GM12874 (cell line): ENCODE data around the gene CPLX3.

Experiments used
- TF ChIP-seq, protein P1 (sequence below): IDR thresholded peaks from 2 replicates; pipeline ENCODE4 v1.5.1; 2011; ENCODE audit warnings: low read depth, mild to moderate bottlenecking, control low read depth, low read length, moderate library complexity; ENCODE audit not compliant: insufficient read depth

The CPLX3 gene

DNA sequence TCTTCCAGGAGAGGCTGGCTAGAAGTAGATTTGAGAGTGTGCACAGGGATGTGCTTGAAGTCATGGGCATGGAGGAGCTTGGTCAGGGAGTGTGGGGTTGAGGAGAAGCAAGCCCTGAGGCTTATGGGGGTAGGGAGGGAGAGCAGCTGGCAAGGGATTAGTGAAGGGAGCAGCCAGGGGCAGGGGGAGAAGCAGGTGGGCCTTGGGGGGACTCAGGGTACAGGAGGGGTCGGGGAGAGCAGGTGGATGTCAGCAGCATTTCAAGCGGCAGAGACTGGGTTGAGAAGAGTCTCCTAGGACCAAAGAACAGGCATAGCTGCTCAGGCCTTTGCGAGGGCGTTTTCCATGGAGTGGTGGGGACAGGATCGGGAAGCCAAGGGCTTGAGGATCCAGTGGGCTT lies 17.2 kb upstream of the CPLX3 start:
- TF ChIP-seq, protein P1, sequence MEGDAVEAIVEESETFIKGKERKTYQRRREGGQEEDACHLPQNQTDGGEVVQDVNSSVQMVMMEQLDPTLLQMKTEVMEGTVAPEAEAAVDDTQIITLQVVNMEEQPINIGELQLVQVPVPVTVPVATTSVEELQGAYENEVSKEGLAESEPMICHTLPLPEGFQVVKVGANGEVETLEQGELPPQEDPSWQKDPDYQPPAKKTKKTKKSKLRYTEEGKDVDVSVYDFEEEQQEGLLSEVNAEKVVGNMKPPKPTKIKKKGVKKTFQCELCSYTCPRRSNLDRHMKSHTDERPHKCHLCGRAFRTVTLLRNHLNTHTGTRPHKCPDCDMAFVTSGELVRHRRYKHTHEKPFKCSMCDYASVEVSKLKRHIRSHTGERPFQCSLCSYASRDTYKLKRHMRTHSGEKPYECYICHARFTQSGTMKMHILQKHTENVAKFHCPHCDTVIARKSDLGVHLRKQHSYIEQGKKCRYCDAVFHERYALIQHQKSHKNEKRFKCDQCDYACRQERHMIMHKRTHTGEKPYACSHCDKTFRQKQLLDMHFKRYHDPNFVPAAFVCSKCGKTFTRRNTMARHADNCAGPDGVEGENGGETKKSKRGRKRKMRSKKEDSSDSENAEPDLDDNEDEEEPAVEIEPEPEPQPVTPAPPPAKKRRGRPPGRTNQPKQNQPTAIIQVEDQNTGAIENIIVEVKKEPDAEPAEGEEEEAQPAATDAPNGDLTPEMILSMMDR, result no peak

DNA sequence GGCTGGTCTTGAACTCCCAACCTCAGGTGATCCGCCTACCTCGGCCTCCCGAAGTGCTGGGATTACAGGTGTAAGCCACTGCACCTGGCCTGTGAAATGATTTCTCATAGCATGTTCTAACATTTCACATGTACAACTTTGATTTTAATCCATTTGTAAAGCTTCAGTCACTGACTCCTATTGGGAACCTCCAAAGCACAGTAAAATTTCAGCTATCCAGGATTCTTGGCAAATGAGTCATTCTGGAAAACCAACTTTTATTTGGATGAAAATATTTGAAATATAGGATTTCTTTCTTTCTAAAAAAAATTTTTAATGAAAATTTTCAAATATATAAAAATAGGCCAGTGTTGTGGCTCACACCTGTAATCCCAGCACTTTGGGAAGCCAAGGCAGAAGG lies 16.5 kb upstream of the CPLX3 start:
- TF ChIP-seq, protein P1, result no peak

DNA sequence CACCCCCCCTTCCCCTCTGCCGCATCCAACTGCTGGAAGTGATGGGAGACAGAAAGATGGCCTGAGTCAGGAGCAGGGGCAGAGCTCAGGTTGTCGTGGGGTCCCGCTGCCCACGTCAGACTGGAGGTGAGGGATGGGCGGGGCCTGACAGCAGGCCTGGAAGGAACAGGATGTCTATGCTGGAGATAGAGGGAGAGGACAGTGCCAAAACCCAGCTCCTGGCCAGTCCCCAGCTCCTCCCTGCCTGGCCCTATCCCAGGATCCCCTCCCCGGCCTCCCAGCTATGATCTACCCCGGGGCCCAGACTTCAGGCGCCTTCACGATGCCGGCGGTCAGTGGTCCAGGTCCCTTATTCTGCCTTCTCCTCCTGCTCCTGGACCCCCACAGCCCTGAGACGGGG lies 13.9 kb upstream of the CPLX3 start, which contains the start of gene LMAN1L:
LMAN1L (plus strand) TSS at position 303 of the 400 bp plus-strand sequence; CDS start at position 323, 20 bp downstream.
- TF ChIP-seq, protein P1, result no peak

DNA sequence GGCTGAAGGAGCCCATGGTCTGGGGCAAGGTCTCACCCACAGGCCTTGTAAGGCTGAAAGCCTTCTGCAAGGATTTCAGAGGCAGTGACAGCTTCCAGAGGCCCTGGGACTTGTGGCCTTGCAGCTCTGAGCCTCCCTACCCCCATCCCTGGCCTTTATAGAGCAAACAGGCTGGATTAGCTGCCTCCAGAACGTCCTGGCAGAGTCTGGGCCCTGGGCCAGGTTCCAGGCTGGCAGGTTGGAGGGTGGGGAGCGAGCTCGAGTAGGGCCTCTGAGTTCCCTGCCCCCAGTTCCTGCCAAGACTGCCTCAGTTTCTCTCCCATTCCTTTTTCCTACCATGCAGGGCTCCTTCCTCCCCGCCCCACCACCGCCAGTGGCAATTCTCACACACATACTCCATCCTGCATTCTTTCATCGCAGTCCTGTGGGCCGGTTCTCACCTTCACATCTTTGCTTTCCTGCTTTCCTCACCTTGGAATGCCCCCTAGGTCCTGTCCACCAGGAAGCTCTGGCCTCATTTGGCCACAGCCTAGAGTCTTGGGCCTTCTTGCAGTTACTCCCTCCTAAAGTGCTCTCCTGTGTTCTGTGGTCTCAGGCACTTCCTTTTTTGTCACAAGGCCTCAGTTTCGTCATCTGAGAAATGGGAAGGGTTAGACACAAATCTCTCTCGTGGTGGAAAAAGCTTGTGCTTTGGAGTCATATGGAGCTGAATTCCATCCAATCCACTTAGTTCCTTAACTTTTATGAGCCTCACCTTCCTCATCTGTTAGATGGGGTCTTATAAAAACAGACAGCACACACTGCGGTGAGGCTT lies 11.1 kb upstream of the CPLX3 start:
- TF ChIP-seq, protein P1, result no peak

DNA sequence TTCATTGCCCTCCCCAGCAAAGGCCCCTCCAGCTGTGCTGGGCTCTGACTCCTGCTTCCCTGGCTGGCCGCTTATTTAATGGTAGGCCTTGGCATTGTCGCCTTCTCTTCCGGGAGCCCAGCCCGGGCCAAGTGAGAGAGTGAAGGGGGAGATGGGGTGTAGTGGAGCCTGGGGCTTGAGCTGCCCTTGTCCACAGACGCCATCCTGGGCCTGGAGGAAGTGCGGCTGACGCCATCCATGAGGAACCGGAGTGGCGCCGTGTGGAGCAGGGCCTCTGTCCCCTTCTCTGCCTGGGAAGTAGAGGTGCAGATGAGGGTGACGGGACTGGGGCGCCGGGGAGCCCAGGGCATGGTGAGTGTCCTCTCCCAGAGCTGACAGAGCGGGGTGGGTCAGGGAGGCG lies 10.5 kb upstream of the CPLX3 start:
- TF ChIP-seq, protein P1, result no peak

DNA sequence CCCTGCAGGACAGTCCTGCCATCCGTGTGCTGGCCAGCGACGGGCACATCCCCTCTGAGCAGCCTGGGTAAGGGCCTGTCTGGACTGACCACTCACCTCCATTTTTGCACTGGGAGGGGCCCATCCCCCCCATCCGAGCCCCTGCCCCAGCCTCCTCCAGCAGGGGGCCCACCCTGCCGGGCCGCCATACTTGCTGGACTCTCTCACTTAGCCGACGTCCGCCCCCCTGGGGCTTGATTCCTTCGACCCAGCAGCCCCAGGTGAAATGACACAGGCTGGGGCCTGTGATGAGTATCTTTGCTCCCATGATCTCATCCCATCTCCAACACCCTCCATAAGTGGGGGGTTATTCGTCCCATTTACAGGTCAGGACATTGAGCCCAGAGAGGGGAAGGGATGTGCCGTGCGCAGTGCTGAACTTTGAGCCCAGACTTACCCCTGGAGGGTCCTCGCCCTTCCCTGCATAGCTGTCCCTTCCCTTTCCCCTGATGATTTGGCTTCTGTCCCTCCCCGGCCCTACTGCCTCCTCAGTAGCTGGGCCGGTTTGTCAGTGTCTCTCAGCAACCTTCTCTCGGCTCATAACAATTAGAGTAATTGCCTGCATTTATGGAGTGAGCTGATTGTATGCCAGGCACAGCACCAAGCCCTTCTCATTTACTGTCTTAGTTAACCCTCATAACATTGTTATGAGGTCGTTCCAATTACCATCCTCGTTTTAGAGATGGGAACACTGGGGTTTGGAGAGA lies 9.6 kb upstream of the CPLX3 start:
- TF ChIP-seq, protein P1, result no peak

DNA sequence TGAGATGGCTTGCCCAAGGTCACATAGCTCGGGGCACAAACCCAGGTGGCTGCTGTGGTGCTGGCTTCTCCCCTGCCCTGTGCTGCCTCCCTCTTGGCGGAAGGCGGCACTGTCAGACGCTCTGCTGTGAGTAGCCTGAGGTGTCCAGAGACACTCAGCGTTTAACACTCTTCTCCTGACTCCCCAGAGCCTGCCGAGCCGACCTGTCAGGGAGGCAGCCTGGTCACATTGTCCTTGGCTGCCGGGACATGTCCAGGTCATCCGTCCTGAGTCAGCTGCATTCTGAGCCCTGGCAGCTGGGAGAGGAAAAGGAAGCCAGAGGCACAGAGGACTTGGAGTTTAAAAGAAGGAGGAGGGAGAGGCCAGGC lies 9.1 kb upstream of the CPLX3 start:
- TF ChIP-seq, protein P1, result no peak
